K562 treated with DMSO at 1 percent for 4 hours (cell line): ENCODE results near the gene GPR142. TPM values are rescaled to one million over a fixed set of nuclear protein-coding genes. Genes with fewer than 3 reads are reported as not detected.

ENCODE experiments used
- total RNA-seq: library from RNA; unstranded; fragments of 300-600 nt; gene quantifications from 2 replicates; pipeline ENCODE4 v1.2.3, GENCODE V29; 2022; ENCODE audit not compliant: insufficient read depth

The GPR142 gene
- total RNA-seq, result not detected in 2 replicates

GRCh38 chr17:74367206-74367605, at the start of gene GPR142:
Gene GPR142, plus strand, starts transcription at chr17:74367506. Its CDS starts 2,035 bp downstream, at chr17:74369541.

GRCh38 chr17:74325743-74326379, 41.4 kb upstream of the GPR142 start, which contains the start of gene KIF19:
Gene KIF19, plus strand, starts transcription at chr17:74326226. Its CDS starts 124 bp downstream, at chr17:74326350.

GRCh38 chr17:74361230-74362068, 5.9 kb upstream of the GPR142 start, which contains the start of gene BTBD17:
Gene BTBD17, minus strand, starts transcription at chr17:74361868. Its CDS starts 49 bp downstream, at chr17:74361819.

Other genes with a start within 250 kb of the GPR142 start
- gene RPL38, start 163.8 kb upstream of the GPR142 start, total RNA-seq, result 2,000 and 2,045 TPM in 2 replicates
- gene TTYH2, start 153.9 kb upstream of the GPR142 start, total RNA-seq, result 1.2 and 1.3 TPM in 2 replicates
- not detected in 2 replicates for gene DNAI2, start 93.3 kb upstream of the GPR142 start, total RNA-seq
- not detected in 2 replicates for gene KIF19, start 41.3 kb upstream of the GPR142 start, total RNA-seq
- not detected in 2 replicates for gene BTBD17, start 5.6 kb upstream of the GPR142 start, total RNA-seq
- gene GPRC5C, start 64.6 kb downstream of the GPR142 start, total RNA-seq, result 6.6 and 15.4 TPM in 2 replicates
- gene CD300A, start 99.1 kb downstream of the GPR142 start, total RNA-seq, result 1.5 and 3.1 TPM in 2 replicates
- gene CD300LB, start 164.0 kb downstream of the GPR142 start, total RNA-seq, result not detected in 2 replicates
- gene CD300C, start 178.6 kb downstream of the GPR142 start, total RNA-seq, result not detected in 2 replicates
- not detected in 2 replicates for gene CD300H, start 200.0 kb downstream of the GPR142 start, total RNA-seq
- not detected in 2 replicates for gene CD300LD, start 224.8 kb downstream of the GPR142 start, total RNA-seq